ENCODE measurements around the gene NFATC3.
A peak's percentile ranks its signal among the peaks of the same experiment; 100 is the strongest.

The NFATC3 gene

GRCh38 chr16:68113765-68114240, 28.6 kb downstream of the NFATC3 start:
- no peak for TF ChIP-seq CREB1 (IDR thresholded peaks at IDR 0.05; ENCODE audit: low read depth)
- no peak for TF ChIP-seq TEAD4 (IDR thresholded peaks at IDR 0.05)

GRCh38 chr16:68115851-68116250, 30.7 kb downstream of the NFATC3 start:
- TF ChIP-seq USF1 (IDR thresholded peaks at IDR 0.05) (no peak), REST (IDR thresholded peaks at IDR 0.05; ENCODE audit: low read depth) (no peak), TCF12 (IDR thresholded peaks at IDR 0.05; ENCODE audit: low read depth) (no peak), CREB1 (IDR thresholded peaks at IDR 0.05; ENCODE audit: low read depth) (no peak), ZBTB7A (IDR thresholded peaks at IDR 0.05; ENCODE audit: low read depth) (no peak), FOXM1 (IDR thresholded peaks at IDR 0.05; ENCODE audit: borderline replicate concordance, low read depth) (no peak), TAF1 (IDR thresholded peaks at IDR 0.05; ENCODE audit: low read depth) (no peak), MAX (IDR thresholded peaks at IDR 0.05) (no peak), RAD21 (IDR thresholded peaks at IDR 0.05; ENCODE audit: low read depth) (no peak), CEBPB (IDR thresholded peaks at IDR 0.05) (no peak), EP300 (IDR thresholded peaks at IDR 0.05; ENCODE audit: borderline replicate concordance) (no peak), TEAD4 (IDR thresholded peaks at IDR 0.05) (no peak), NFIC (IDR thresholded peaks at IDR 0.05) (no peak), YY1 (IDR thresholded peaks at IDR 0.05; ENCODE audit: low read depth) (no peak), EGR1 (IDR thresholded peaks at IDR 0.05) (no peak)

- no peak for TF ChIP-seq FOXM1 (IDR thresholded peaks at IDR 0.05; ENCODE audit: borderline replicate concordance, low read depth)
- peak; percentile 29; the same call in 1 of the 2 replicates for TF ChIP-seq RAD21 (IDR thresholded peaks at IDR 0.05; ENCODE audit: low read depth)
These were observed 31.2 kb downstream of the NFATC3 start for GRCh38 chr16:68116256-68116867.

- TF ChIP-seq EP300 (IDR thresholded peaks at IDR 0.05; ENCODE audit: borderline replicate concordance) (no peak), ZBTB7A (IDR thresholded peaks at IDR 0.05; ENCODE audit: low read depth) (no peak), TEAD4 (IDR thresholded peaks at IDR 0.05) (no peak), MAX (IDR thresholded peaks at IDR 0.05) (no peak)
These were observed 32.7 kb downstream of the NFATC3 start for GRCh38 chr16:68117884-68118283.

GRCh38 chr16:68126395-68126794, 41.2 kb downstream of the NFATC3 start:
- TF ChIP-seq EGR1 (IDR thresholded peaks at IDR 0.05) (no peak), MAX (IDR thresholded peaks at IDR 0.05) (no peak), USF1 (IDR thresholded peaks at IDR 0.05) (no peak), CREB1 (IDR thresholded peaks at IDR 0.05; ENCODE audit: low read depth) (no peak), TCF12 (IDR thresholded peaks at IDR 0.05; ENCODE audit: low read depth) (no peak), EP300 (IDR thresholded peaks at IDR 0.05; ENCODE audit: borderline replicate concordance) (no peak), RAD21 (IDR thresholded peaks at IDR 0.05; ENCODE audit: low read depth) (no peak), NFIC (IDR thresholded peaks at IDR 0.05) (no peak)

- TF ChIP-seq EP300 (IDR thresholded peaks at IDR 0.05; ENCODE audit: borderline replicate concordance) (no peak), NFIC (IDR thresholded peaks at IDR 0.05) (peak; percentile 77), TEAD4 (IDR thresholded peaks at IDR 0.05) (peak; percentile 69)
These were observed 43.6 kb downstream of the NFATC3 start for GRCh38 chr16:68128577-68129305.

- TF ChIP-seq EGR1 (IDR thresholded peaks at IDR 0.05): no peak
- no peak for TF ChIP-seq CEBPB (IDR thresholded peaks at IDR 0.05)
- TF ChIP-seq FOXM1 (IDR thresholded peaks at IDR 0.05; ENCODE audit: borderline replicate concordance, low read depth): no peak
- TF ChIP-seq TEAD4 (IDR thresholded peaks at IDR 0.05): no peak
- no peak for TF ChIP-seq MAX (IDR thresholded peaks at IDR 0.05)
- TF ChIP-seq CREB1 (IDR thresholded peaks at IDR 0.05; ENCODE audit: low read depth): no peak
- no peak for TF ChIP-seq USF1 (IDR thresholded peaks at IDR 0.05)
- no peak for TF ChIP-seq REST (IDR thresholded peaks at IDR 0.05; ENCODE audit: low read depth)
- no peak for TF ChIP-seq NFIC (IDR thresholded peaks at IDR 0.05)
- no peak for TF ChIP-seq TAF1 (IDR thresholded peaks at IDR 0.05; ENCODE audit: low read depth)
- no peak for TF ChIP-seq YY1 (IDR thresholded peaks at IDR 0.05; ENCODE audit: low read depth)
- no peak for TF ChIP-seq TCF12 (IDR thresholded peaks at IDR 0.05; ENCODE audit: low read depth)
- TF ChIP-seq RAD21 (IDR thresholded peaks at IDR 0.05; ENCODE audit: low read depth): no peak
- TF ChIP-seq EP300 (IDR thresholded peaks at IDR 0.05; ENCODE audit: borderline replicate concordance): no peak
- TF ChIP-seq ZBTB7A (IDR thresholded peaks at IDR 0.05; ENCODE audit: low read depth): no peak
These were observed 45.4 kb downstream of the NFATC3 start for GRCh38 chr16:68130520-68130919.
